Esophagus muscularis mucosa (tissue), 4 donors: ENCODE data around the gene IP6K1. TPM values are rescaled to one million over a fixed set of nuclear protein-coding genes. Genes with fewer than 3 reads are reported as not detected.
A peak's percentile ranks its signal among the peaks of the same experiment; 100 is the strongest.
"Not testable (repeated sequence)": the region's sequence is repeated elsewhere in the genome, so short reads cannot be mapped to it uniquely, and the experiment has no call there.

Source experiments
- DNase-seq: peaks from one replicate; pipeline ENCODE4 v3.0.0-alpha.2; 2017; ENCODE audit errors: extremely low spot score
- H3K27ac ChIP-seq, 4 donors: fragments of 200-600 bp; sonication (generic); replicated peaks in 1 of 4; 1 replicate in 3 of 4; 2 replicates in 1 of 4; pipeline ENCODE4 v1.5.1; 2016 to 2019; ENCODE audit warnings: mild to moderate bottlenecking in 1 of 4
- H3K27me3 ChIP-seq, 4 donors: fragments of 200-600 bp; sonication (generic); one replicate each; pipeline versions ENCODE4 v1.5.1 to v1.6.0; 2016 to 2019
- H3K36me3 ChIP-seq, 4 donors: fragments of 200-600 bp; sonication (generic); one replicate each; pipeline ENCODE4 v1.5.1; 2016 to 2019
- H3K4me1 ChIP-seq, 4 donors: fragments of 200-600 bp; sonication (generic); one replicate each; pipeline ENCODE4 v1.5.1; 2016 to 2019
- H3K4me3 ChIP-seq, 4 donors: fragments of 200-600 bp; sonication (generic); 1 replicate in 2 of 4; 2 replicates in 2 of 4; pipeline ENCODE4 v1.5.1; 2016 to 2019; ENCODE audit warnings: mild to moderate bottlenecking in 4 of 4, moderate library complexity in 1 of 4
- H3K9me3 ChIP-seq, 4 donors: fragments of 200-600 bp; sonication (generic); 1 replicate in 3 of 4; 2 replicates in 1 of 4; pipeline ENCODE4 v1.5.1; 2016 to 2019
- EP300 ChIP-seq: sonication (generic); formaldehyde crosslinking; IDR thresholded peaks from one replicate; pipeline ENCODE4 v1.6.1; 2017; ENCODE audit warnings: antibody characterized with exemption
- POLR2A ChIP-seq: fragments of 450-650 bp; IDR thresholded peaks from one replicate; pipeline ENCODE4 v1.6.1; 2017; ENCODE audit warnings: antibody characterized with exemption, moderate library complexity, mild to moderate bottlenecking, low read depth
- POLR2AphosphoS5 ChIP-seq, 2 donors: sonication (generic); formaldehyde crosslinking; IDR thresholded peaks; one replicate each; pipeline ENCODE4 v1.6.1; 2017; ENCODE audit warnings: antibody characterized with exemption in 2 of 2
- WGBS: methylation state at CpG from one replicate; pipeline ENCODE4 v1.1.5; 2018; 5-methylcytosine and 5-hydroxymethylcytosine counted together
- intact Hi-C: fragments of 100-400 bp; cut with DNase I; formaldehyde crosslinking; loops from one replicate; pipeline ENCODE4 v1.15.1; 2023
- total RNA-seq, 4 donors: library from RNA; depleted of rRNA; stranded (reverse); fragments of >200 nt; gene quantifications; one replicate each; pipeline versions ENCODE4 v1.1.0 to v1.2.1, GENCODE V29; 2016
- TF ChIP-seq, protein P1 (sequence below), 3 experiments: fragments of 200-600 bp in 2 of 3; fragments of 450-650 bp in 1 of 3; sonication (generic) in 2 of 3; IDR thresholded peaks; one replicate each; pipeline ENCODE4 v1.5.1; 2017 to 2019; ENCODE audit warnings: antibody characterized with exemption in 3 of 3, mild to moderate bottlenecking in 2 of 3, moderate library complexity in 1 of 3

IP6K1 gene
- total RNA-seq, 4 donors from 2014 or later: 33.2 to 63.4 (median 52.4) TPM

DNA sequence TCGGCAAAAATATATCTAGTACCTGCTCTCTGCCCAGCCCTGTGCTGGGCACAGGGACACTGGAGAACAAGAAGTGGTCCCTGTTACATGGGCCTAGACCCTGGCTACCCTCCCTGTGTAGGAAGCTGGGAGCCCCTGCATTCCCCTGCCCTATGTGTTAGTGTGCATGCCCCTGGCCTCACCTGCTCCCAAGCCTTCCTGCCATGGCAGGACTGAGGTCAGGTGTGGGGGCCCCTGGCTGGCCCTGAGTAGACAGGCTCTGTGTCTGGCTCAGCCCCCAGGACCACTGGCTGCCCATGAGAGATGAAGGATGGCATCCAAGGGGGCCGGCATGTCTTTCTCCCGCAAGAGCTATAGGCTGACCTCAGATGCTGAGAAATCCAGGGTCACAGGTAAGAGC is 95.5 kb downstream of the IP6K1 start:
- not testable (repeated sequence) for DNase-seq
- 100% methylated on average over 2 of the region's 3 CpGs for WGBS
- H3K4me3 ChIP-seq: peak overlapping the region in 2 of 4 donors; percentile 88 to 99

DNA sequence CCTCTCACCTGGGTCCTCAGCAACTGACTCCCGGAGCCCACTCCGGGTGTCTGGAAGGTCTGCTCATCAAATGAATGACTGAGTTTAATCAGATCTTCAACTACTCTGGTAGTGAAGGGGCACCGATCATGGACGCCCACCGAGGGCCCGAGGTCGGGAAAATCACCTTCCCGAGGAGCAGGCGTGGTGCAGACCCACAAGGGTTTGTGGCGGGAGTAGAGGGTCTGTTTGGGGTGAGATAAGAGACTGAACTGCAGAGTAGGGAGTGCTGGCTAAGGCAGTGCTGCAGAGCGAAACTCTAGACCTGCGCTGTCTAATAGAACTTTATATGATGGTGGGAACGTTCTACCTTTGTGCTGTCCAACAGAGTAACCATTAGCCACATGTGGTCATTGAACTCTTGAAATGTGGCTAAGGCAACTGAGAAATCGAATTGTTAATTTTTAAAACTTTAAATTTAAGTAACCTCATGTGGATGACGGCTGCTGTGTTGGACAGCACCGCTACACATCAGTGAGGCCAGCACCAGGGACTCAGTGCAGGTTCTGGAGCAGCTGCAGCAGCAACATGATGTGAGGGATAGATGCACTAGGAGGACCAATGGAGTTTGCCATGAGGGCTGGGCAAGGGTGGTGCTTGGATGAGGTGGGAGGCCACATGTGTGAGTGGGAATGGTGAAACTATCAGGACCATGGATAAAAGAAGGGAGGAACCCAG is 96.3 kb downstream of the IP6K1 start:
- intact Hi-C loops: not testable (repeated sequence)

More for the DNA sequence above, 95.5 kb downstream of the IP6K1 start:
- H3K9me3 ChIP-seq, intact Hi-C loops, H3K27ac ChIP-seq, H3K36me3 ChIP-seq: not testable (repeated sequence)
- H3K4me1 ChIP-seq: peaks cover 30 to 57% (median 45%) of the 10 kb centered on the region in 4 donors
- peaks cover 0 to 22% (median 7%) of the 10 kb centered on the region in 4 donors for H3K27me3 ChIP-seq

DNA sequence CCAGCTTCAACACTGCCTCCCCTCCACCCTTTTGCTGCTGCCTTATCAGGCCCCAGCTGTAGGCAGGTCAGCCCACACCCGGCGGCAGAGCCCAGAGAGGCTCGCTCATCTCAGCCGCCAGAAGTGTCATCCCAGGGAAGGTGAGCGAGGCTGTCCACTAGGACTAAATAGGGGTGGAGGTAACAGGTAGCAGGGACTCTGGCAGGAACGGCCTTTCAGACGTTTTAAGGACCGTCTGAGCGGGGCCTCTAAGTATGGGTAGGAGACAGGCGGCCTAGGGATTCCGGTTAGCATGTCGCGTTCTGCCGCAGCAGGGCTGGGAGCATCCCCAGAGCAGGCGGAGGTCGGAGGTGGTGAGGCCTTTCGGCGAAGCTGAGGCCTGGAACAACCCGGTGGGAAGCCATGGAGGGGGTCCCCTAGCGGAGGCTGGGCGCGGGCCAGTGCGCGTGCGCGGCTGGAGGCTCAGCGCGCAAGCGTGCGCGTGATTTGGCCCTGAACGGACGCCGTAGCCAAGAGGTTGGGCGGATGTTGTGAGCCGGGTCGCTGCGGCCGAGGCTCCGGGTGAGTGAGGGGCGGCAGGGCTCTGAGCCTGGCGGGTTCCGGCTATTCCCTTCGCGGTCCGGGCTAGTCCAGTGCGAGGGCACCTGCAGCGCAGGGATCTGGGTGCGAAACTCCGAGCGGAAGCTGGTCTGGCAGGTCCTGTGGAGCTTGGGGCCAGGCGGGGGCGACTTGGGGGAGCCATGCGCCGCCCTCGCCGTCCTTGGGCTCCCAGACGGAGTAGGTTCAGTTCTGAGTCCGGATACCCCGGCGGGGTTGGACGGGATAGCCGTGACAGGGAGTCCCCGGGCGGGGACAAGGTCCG is 97.1 kb downstream of the IP6K1 start, which contains the start of the genes MST1 and RNF123:
Gene MST1, minus strand, starts transcription at position 429 of the 862 bp plus-strand sequence. CDS start 783 bp downstream, outside the sequence.
Gene RNF123, plus strand, starts transcription at position 512 of the 862 bp plus-strand sequence. CDS start 1,609 bp downstream, outside the sequence.
- intact Hi-C loops: no loop called here
- no peaks in the 10 kb centered on the region for H3K9me3 ChIP-seq
- peaks cover 0 to 16% (median 4%) of the 10 kb centered on the region in 4 donors for H3K36me3 ChIP-seq
- DNase-seq: peak; percentile 97
- WGBS: 39% methylated on average over 2 of the region's 66 CpGs
- peak within 1 kb of the TSS; percentile 77 to 83 (median 82) for H3K27ac ChIP-seq
- TF ChIP-seq POLR2AphosphoS5 (IDR thresholded peaks at IDR 0.05): peak; percentile 86 to 87
- no peak for TF ChIP-seq EP300
- TF ChIP-seq, protein P1, sequence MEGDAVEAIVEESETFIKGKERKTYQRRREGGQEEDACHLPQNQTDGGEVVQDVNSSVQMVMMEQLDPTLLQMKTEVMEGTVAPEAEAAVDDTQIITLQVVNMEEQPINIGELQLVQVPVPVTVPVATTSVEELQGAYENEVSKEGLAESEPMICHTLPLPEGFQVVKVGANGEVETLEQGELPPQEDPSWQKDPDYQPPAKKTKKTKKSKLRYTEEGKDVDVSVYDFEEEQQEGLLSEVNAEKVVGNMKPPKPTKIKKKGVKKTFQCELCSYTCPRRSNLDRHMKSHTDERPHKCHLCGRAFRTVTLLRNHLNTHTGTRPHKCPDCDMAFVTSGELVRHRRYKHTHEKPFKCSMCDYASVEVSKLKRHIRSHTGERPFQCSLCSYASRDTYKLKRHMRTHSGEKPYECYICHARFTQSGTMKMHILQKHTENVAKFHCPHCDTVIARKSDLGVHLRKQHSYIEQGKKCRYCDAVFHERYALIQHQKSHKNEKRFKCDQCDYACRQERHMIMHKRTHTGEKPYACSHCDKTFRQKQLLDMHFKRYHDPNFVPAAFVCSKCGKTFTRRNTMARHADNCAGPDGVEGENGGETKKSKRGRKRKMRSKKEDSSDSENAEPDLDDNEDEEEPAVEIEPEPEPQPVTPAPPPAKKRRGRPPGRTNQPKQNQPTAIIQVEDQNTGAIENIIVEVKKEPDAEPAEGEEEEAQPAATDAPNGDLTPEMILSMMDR (IDR thresholded peaks at IDR 0.05): peak; percentile 29 to 37 (median 33)
- TF ChIP-seq POLR2A: peak; percentile 6
- H3K4me1 ChIP-seq: peaks cover 30 to 60% (median 46%) of the 10 kb centered on the region in 4 donors
- peak within 1 kb of the TSS; percentile 80 to 99 (median 90) for H3K4me3 ChIP-seq
- H3K27me3 ChIP-seq: peaks cover 0 to 35% (median 7%) of the 10 kb centered on the region in 4 donors

More for the DNA sequence above, 96.3 kb downstream of the IP6K1 start:
- DNase-seq, H3K36me3 ChIP-seq, H3K9me3 ChIP-seq: not testable (repeated sequence)
- WGBS: 13% methylated on average over 9 of the region's 16 CpGs
- peaks cover 0 to 30% (median 7%) of the 10 kb centered on the region in 4 donors for H3K27me3 ChIP-seq
- peak overlapping the region; percentile 77 to 83 (median 82) for H3K27ac ChIP-seq
- H3K4me3 ChIP-seq: peak overlapping the region; percentile 80 to 99 (median 90)
- H3K4me1 ChIP-seq: peaks cover 30 to 60% (median 46%) of the 10 kb centered on the region in 4 donors

DNA sequence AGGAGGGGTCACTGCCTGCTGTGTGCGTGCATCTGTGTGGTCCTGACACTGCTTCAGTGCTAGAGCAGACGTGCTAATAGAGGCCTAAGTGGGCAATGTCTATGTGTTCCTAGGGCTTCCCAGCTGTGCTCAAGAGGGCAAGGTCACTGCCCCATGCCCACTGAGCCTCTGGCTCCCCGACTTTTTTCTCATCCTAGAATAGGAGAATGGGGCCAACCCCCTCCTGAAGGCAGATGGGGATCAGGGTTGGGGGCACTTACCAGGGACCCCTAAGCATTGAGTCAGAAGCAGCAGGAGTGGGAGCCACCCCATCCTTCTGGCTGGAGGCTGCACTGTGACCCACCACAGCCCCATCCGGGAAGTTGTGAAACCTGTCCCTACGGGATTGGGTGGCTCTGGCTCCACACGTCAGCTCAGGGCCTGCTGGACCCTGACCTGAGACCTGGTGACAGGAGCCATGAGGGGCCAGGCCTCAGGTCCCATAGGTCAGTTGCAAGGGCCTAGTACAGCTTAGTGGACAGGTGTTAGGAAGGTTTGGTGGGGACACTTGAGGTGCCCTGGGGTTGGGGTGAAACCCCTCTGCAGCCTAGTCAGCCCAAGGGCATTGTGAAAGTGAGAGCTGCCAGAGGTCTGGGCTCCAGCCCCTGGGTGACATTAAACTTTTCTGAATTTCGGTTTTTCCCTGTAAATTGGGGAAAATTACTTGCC is 97.8 kb downstream of the IP6K1 start:
- Histone ChIP-seq H3K4me3 (peak overlapping the region; percentile 80 to 99 (median 90)), H3K36me3 (peaks cover 4 to 24% (median 12%) of the 10 kb centered on the region in 4 donors), H3K4me1 (peaks cover 30 to 58% (median 46%) of the 10 kb centered on the region in 4 donors), H3K27ac (peak overlapping the region; percentile 77 to 83 (median 82)), H3K27me3 (peaks cover 0 to 35% (median 7%) of the 10 kb centered on the region in 4 donors)
- 11% methylated on average over 1 of the region's 7 CpGs for WGBS
- intact Hi-C loops, DNase-seq, H3K9me3 ChIP-seq: not testable (repeated sequence)

DNA sequence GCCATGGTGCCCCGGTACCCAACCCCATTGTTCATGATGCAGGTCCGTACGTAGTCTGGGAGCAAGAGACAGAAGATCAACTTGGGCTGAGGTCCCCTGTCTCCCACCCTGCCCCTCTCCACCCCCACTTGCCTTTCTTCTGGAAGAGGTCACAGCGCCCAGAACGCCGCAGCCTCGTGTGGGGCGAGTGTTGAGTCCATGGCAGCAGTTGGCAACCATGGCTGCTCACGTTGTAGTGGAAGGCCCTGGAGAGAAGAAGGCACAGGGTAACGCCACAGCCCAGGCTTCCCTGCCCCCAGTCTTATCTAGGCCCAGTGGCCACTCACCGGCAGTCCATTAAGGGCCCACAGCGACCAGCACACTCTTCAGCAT is 98.9 kb downstream of the IP6K1 start:
- DNase-seq, H3K9me3 ChIP-seq, H3K4me3 ChIP-seq, intact Hi-C loops, H3K27ac ChIP-seq: not testable (repeated sequence)
- WGBS: 95% methylated on average over 8 of the region's 12 CpGs
- Histone ChIP-seq H3K4me1 (peaks cover 30 to 53% (median 46%) of the 10 kb centered on the region in 4 donors), H3K36me3 (peaks cover 15 to 35% (median 23%) of the 10 kb centered on the region in 4 donors), H3K27me3 (peaks cover 0 to 35% (median 7%) of the 10 kb centered on the region in 4 donors)

DNA sequence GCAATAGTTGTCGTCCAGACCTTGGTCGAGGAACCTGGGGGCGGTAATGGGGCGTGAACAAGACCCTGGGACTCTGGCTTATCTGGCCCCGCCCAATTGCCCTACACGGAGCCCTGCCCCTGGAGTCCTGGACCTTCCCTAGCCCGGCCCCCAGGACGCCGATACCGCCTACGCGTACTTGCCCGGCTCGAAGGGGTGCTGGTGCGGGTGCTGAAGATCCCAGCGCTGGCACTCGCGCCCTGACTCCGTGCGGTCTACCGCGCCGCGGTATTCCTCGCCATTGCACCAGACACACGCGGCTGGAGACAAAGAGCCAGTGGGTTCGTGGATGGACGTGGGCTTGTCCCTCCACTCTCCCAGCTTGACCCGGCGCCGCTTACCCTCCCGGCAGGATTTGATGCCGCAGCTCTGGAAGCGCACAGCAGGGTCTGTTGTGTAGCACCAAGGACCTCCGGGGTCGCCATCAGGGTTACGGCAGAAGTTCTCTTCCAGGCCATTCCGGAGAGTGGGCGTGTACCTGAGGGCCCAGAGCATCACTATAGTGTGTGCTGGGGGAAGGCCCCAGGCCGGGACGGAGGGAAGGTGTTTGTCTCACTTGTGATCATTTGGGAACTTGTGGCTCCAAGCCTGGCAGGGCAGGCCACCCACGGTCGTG is 99.4 kb downstream of the IP6K1 start:
- H3K27ac ChIP-seq, intact Hi-C loops, DNase-seq, H3K9me3 ChIP-seq: not testable (repeated sequence)
- Histone ChIP-seq H3K27me3 (peaks cover 0 to 35% (median 7%) of the 10 kb centered on the region in 4 donors), H3K36me3 (peaks cover 20 to 40% (median 28%) of the 10 kb centered on the region in 4 donors), H3K4me3 (peak overlapping the region; percentile 23 to 49 (median 26)), H3K4me1 (peaks cover 30 to 50% (median 45%) of the 10 kb centered on the region in 4 donors)
- 45% methylated on average over 8 of the region's 44 CpGs for WGBS

DNA sequence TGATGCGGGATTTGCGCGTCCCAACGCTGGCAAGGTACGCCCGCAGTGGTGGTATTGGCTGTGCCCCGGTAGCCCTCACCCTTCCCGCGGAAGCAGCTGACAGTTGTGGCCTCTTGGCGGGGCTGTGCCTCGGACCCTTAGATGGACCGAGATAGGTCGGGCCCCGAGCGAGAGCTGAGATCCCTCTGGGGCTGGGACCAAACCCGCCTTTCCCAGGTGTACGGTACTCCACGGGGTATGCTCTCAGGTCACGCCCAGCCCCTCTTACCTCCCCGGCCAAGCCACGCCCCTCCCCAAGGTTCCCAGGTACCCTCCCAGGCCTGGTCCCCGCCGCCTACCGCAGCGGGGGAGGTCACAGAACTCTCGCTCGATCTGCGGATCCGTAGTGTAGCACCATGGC is 100.0 kb downstream of the IP6K1 start:
- H3K4me1 ChIP-seq: peaks cover 26 to 44% (median 40%) of the 10 kb centered on the region in 4 donors
- WGBS: 0% methylated on average over 6 of the region's 29 CpGs
- H3K27ac ChIP-seq, intact Hi-C loops, DNase-seq, H3K9me3 ChIP-seq: not testable (repeated sequence)
- H3K4me3 ChIP-seq: peak overlapping the region; percentile 23 to 49 (median 26)
- peaks cover 26 to 42% (median 33%) of the 10 kb centered on the region in 4 donors for H3K36me3 ChIP-seq
- H3K27me3 ChIP-seq: peaks cover 0 to 35% (median 7%) of the 10 kb centered on the region in 4 donors

DNA sequence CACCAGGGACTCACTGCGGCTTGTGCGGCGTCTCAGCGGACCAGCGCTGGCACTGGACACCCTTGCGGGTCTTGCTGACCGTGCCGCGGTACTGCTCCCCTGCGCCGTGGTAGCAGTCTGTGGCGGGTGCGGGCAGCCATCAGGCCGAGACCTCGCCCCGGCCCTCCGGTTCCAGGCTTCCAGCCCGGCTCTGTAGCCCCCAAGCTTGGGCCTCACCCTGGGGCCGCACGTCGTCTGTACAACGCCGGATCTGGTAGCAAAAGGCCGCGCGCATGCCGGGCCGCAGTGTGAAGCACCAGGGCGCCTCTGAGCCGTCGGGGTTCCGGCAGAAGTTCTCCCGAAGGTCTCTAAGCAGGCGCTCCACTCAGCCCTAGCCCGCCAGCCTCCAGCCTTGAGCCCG is 100.5 kb downstream of the IP6K1 start:
- Histone ChIP-seq H3K27me3 (peaks cover 0 to 35% (median 7%) of the 10 kb centered on the region in 4 donors), H3K4me1 (peaks cover 21 to 39% (median 35%) of the 10 kb centered on the region in 4 donors), H3K4me3 (peak overlapping the region in 2 of 4 donors; percentile 23 to 49), H3K36me3 (peaks cover 29 to 46% (median 38%) of the 10 kb centered on the region in 4 donors)
- no CpG with 5 or more reads among the region's 36 CpGs for WGBS
- H3K27ac ChIP-seq, intact Hi-C loops, H3K9me3 ChIP-seq, DNase-seq: not testable (repeated sequence)

DNA sequence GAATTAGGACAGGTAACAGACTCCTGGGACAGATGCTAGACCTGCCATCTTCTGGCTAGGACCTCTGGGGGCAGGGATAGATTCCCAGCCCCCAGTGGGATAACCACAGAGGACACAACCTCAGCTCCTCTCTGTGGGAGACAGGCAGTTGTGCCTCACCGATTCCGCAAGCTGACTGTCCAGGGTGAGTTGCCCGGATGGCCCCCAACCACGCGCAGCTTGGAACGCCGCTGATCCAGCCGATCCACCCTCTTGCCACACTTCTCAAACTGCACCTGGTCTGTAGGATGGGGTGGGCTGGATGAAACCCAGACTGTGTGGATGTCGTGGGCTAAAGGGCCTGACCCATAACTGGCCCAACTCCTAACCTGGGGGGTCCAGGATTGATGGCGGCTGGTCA is 101.2 kb downstream of the IP6K1 start:
- H3K4me1 ChIP-seq: peaks cover 13 to 32% (median 28%) of the 10 kb centered on the region in 4 donors
- H3K36me3 ChIP-seq: peaks cover 36 to 53% (median 46%) of the 10 kb centered on the region in 4 donors
- intact Hi-C loops, H3K4me3 ChIP-seq, H3K27ac ChIP-seq, H3K9me3 ChIP-seq, DNase-seq: not testable (repeated sequence)
- WGBS: 100% methylated on average over 3 of the region's 10 CpGs
- peaks cover 0 to 35% (median 7%) of the 10 kb centered on the region in 4 donors for H3K27me3 ChIP-seq
